DOHH2 (cell line): ENCODE data around the gene RDH11.

Experiments used
- CTCF ChIP-seq: fragments of 200-600 bp; sonication (generic); IDR thresholded peaks from one replicate; pipeline ENCODE4 v1.5.1; 2014; ENCODE audit warnings: antibody characterized with exemption, mild to moderate bottlenecking, low read depth, low read length; ENCODE audit not compliant: poor library complexity, severe bottlenecking
- EZH2phosphoT487 ChIP-seq: fragments of 200-600 bp; sonication (generic); IDR thresholded peaks from 2 replicates; pipeline ENCODE4 v1.6.1; 2017; ENCODE audit warnings: borderline replicate concordance, mild to moderate bottlenecking, antibody characterized with exemption, low read length, moderate library complexity, mixed read lengths

GRCh38 chr14:67668559-67668958 is 27.0 kb downstream of the RDH11 start:
- TF ChIP-seq CTCF (no peak), EZH2phosphoT487 (no peak)
